ENCODE data around the gene LMTK3. TPM values are rescaled to one million over a fixed set of nuclear protein-coding genes. Genes with fewer than 3 reads are reported as not detected.
"Not testable (repeated sequence)": the region's sequence is repeated elsewhere in the genome, so short reads cannot be mapped to it uniquely, and the experiment has no call there.

Gene LMTK3
- total and polyA plus RNA-seq, 8 donors: 0.45 to 23.5 (median 1.4) TPM; not detected in 1

DNA sequence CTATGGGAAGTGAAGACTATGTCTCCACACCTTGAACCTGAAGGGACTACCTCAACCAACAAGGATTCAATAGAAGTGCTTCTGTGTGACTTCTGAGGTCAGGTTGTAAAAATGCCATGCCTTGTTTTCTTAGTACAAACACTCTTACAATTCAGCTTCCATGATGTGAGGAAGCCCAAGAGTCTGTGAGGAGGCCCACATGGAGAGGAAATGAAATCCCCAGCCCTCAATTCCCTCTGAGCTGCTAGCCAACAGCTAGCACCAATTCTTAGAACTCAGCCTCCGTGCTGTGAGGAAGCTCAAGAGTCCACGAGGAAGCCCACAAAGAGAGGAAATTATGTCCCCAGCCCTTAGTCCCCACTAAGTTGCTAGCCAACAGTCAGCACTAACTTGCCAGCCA lies 12.6 kb upstream of the LMTK3 start:
- intact Hi-C loops (cut with DNase I; ENCODE audit: low total_unique reads): no loop called here
- H3K9me3 ChIP-seq: peaks cover 23 to 49% (median 37%) of the 10 kb centered on the region in 4 donors
- TF ChIP-seq, protein P1, sequence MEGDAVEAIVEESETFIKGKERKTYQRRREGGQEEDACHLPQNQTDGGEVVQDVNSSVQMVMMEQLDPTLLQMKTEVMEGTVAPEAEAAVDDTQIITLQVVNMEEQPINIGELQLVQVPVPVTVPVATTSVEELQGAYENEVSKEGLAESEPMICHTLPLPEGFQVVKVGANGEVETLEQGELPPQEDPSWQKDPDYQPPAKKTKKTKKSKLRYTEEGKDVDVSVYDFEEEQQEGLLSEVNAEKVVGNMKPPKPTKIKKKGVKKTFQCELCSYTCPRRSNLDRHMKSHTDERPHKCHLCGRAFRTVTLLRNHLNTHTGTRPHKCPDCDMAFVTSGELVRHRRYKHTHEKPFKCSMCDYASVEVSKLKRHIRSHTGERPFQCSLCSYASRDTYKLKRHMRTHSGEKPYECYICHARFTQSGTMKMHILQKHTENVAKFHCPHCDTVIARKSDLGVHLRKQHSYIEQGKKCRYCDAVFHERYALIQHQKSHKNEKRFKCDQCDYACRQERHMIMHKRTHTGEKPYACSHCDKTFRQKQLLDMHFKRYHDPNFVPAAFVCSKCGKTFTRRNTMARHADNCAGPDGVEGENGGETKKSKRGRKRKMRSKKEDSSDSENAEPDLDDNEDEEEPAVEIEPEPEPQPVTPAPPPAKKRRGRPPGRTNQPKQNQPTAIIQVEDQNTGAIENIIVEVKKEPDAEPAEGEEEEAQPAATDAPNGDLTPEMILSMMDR (IDR thresholded peaks at IDR 0.05): no peak
- TF ChIP-seq POLR2A (IDR thresholded peaks at IDR 0.05) (no peak), EP300 (IDR thresholded peaks at IDR 0.05) (no peak), POLR2AphosphoS5 (IDR thresholded peaks at IDR 0.05) (no peak)

DNA sequence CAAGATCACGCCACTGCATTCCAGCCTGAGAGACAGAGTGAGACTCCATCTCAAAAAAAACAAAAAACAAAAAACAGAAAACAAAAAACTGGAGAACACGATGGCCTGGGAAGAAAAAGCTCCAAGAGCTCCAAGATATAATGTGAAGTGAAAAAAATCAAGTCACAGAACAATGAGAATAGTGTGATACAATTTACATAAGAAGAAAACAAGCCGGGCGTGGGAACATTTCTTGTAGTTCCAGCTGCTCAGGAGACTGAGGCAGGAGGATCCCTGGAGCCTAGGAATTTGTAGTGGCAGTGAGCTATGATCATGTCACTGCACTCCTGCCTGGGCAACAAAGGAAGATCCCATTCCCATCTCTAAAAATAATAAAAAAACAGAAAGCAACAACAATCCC lies 8.5 kb upstream of the LMTK3 start:
- Histone ChIP-seq H3K27ac (no peak overlapping the region), H3K4me1 (no peaks in the 10 kb centered on the region), H3K36me3 (no peaks in the 10 kb centered on the region), H3K27me3 (no peaks in the 10 kb centered on the region), H3K4me3 (no peak overlapping the region), H3K9me3 (peaks cover 5 to 14% (median 12%) of the 10 kb centered on the region in 4 donors)
- DNase-seq: no peak
- intact Hi-C loops (cut with DNase I; ENCODE audit: low total_unique reads): no loop called here
- 51 to 67% (median 62%) methylated on average over 4 of the region's 4 CpGs for WGBS, 5 donors
- TF ChIP-seq EP300 (IDR thresholded peaks at IDR 0.05) (no peak), POLR2A (IDR thresholded peaks at IDR 0.05) (no peak)

More for the DNA sequence above, 12.6 kb upstream of the LMTK3 start:
- no peak overlapping the region for H3K27ac ChIP-seq
- H3K4me3 ChIP-seq: no peak overlapping the region
- H3K36me3 ChIP-seq: no peaks in the 10 kb centered on the region
- WGBS, 5 donors: 78 to 94% (median 85%) methylated on average over 2 of the region's 2 CpGs
- no peak for DNase-seq
- H3K27me3 ChIP-seq: no peaks in the 10 kb centered on the region
- no peaks in the 10 kb centered on the region for H3K4me1 ChIP-seq

DNA sequence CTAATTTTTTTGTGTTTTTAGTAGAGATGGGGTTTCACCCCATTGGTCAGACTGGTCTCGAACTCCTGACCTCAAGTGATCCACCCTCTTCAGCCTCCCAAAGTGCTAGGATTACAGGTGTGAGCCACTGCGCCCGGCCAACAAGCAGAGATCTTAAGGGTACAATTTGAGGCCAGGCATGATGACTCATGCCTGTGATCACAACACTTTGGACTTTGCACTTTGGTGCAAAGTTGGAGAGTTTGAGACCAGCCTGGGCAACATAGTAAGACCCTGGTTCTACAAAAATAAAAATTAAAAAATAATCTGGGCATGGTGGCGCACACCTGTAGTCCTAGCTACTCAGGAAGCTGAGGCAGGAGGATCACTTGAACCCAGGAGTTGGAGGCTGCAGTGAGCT lies 7.8 kb upstream of the LMTK3 start:
- 75 to 86% (median 81%) methylated on average over 4 of the region's 4 CpGs for WGBS, 5 donors
- H3K9me3 ChIP-seq; H3K27me3 ChIP-seq; intact Hi-C loops (cut with DNase I; ENCODE audit: low total_unique reads); H3K4me1 ChIP-seq; H3K4me3 ChIP-seq; H3K27ac ChIP-seq; H3K36me3 ChIP-seq; DNase-seq: not testable (repeated sequence)

DNA sequence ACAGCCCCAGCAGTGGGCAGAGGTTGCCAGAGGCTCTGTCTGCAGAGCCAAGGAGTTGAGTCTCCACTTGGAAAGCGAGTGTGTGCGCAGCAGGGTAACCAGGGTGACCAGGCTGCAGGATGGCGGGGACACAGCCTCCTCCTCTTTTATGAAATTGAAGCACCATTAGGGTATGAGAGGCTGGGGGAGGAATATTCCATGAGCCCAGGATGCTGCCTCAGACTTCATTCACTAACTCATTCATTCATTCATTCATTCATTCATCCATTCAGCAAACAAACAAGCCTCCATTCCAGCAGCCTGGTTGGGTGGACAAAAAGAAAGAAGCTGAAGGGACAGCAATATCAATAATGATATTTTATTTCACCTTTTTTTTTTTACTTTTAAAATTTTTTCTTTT lies 6.6 kb upstream of the LMTK3 start:
- H3K27ac ChIP-seq: no peak overlapping the region
- peaks cover 3 to 8% (median 7%) of the 10 kb centered on the region in 3 donors for H3K27me3 ChIP-seq
- H3K9me3 ChIP-seq: no peaks in the 10 kb centered on the region
- no peak for DNase-seq
- intact Hi-C loops (cut with DNase I; ENCODE audit: low total_unique reads): no loop called here
- peaks cover 8 to 11% (median 10%) of the 10 kb centered on the region in 4 donors for H3K4me1 ChIP-seq
- H3K36me3 ChIP-seq: no peaks in the 10 kb centered on the region
- TF ChIP-seq, protein P1 (IDR thresholded peaks at IDR 0.05): no peak
- TF ChIP-seq POLR2AphosphoS5 (IDR thresholded peaks at IDR 0.05) (no peak), POLR2A (IDR thresholded peaks at IDR 0.05) (no peak), EP300 (IDR thresholded peaks at IDR 0.05) (no peak)
- no peak overlapping the region for H3K4me3 ChIP-seq
- WGBS, 5 donors: 65 to 97% (median 83%) methylated on average over 3 of the region's 3 CpGs

DNA sequence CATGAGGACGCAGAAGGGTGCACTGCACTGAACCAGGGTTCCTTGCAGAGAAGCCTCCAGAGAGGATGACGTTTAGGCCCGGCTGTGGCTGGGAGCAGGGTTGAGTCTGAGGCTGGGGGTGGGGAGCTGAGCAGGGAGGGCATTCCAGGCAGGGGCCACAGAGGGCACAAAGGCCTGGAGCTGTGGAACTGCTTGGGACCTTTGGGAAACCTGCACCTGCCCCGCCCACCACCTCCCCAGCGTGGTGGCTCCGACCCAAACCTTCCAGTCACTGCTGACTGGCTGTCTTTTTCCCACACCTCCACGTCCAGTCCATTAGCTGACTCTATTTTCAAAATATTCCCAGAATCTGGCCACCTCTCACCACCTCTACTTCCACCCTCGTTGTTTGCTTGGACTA lies 4.9 kb upstream of the LMTK3 start:
- Histone ChIP-seq H3K27me3 (peaks cover 12 to 24% (median 21%) of the 10 kb centered on the region in 3 donors), H3K4me1 (peaks cover 12 to 26% (median 17%) of the 10 kb centered on the region in 4 donors), H3K9me3 (no peaks in the 10 kb centered on the region), H3K4me3 (no peak overlapping the region), H3K36me3 (no peaks in the 10 kb centered on the region), H3K27ac (no peak overlapping the region)
- intact Hi-C loops (cut with DNase I; ENCODE audit: low total_unique reads): no loop called here
- TF ChIP-seq POLR2AphosphoS5 (IDR thresholded peaks at IDR 0.05): no peak
- TF ChIP-seq, protein P1 (IDR thresholded peaks at IDR 0.05): no peak
- no peak for TF ChIP-seq EP300 (IDR thresholded peaks at IDR 0.05)
- no peak for TF ChIP-seq POLR2A (IDR thresholded peaks at IDR 0.05)
- DNase-seq: no peak
- 52 to 65% (median 57%) methylated on average over 6 to 8 of the region's 8 CpGs for WGBS, 5 donors
